WTC11 (cell line): ENCODE measurements around the gene ARFGAP2.

Experiments used
- ATF1 ChIP-seq: sonication (generic); formaldehyde crosslinking; IDR thresholded peaks from 2 replicates; pipeline ENCODE4 v1.8.1; 2023; ENCODE audit warnings: mild to moderate bottlenecking, moderate library complexity, missing genetic modification reagents
- ATF3 ChIP-seq: sonication (generic); formaldehyde crosslinking; conservative IDR thresholded peaks from 2 replicates; pipeline ENCODE4 v1.8.1; 2022; ENCODE audit warnings: mild to moderate bottlenecking, missing genetic modification reagents
- CTCF ChIP-seq: fragments of 200-600 bp; IDR thresholded peaks from 2 replicates; pipeline ENCODE4 v1.8.0; 2022; ENCODE audit warnings: antibody characterized with exemption
- JUN ChIP-seq: sonication (generic); formaldehyde crosslinking; IDR thresholded peaks from 2 replicates; pipeline ENCODE4 v1.8.0; 2023; ENCODE audit warnings: mild to moderate bottlenecking, missing genetic modification reagents
- TCF7 ChIP-seq: sonication (generic); formaldehyde crosslinking; IDR thresholded peaks from 2 replicates; pipeline ENCODE4 v1.8.0; 2022; ENCODE audit warnings: mild to moderate bottlenecking, low read depth, missing genetic modification reagents, moderate library complexity
- TEAD4 ChIP-seq: sonication (generic); formaldehyde crosslinking; IDR thresholded peaks from 2 replicates; pipeline ENCODE4 v1.8.0; 2022; ENCODE audit warnings: mild to moderate bottlenecking, missing genetic modification reagents
- ZNF425 ChIP-seq: fragments of 250-450 bp; sonication (Bioruptor Pico); conservative IDR thresholded peaks from 2 replicates; pipeline ENCODE4 v1.9.0; 2021; ENCODE audit warnings: mild to moderate bottlenecking
- TF ChIP-seq, protein P1 (sequence below): sonication (generic); formaldehyde crosslinking; IDR thresholded peaks from 2 replicates; pipeline ENCODE4 v1.8.0; 2022; ENCODE audit warnings: missing genetic modification reagents

GRCh38 chr11:47177229-47177845 is 658 bp upstream of the ARFGAP2 start:
- TF ChIP-seq TEAD4 (CRISPR knock-in tag): no peak
- no peak for TF ChIP-seq CTCF
- no peak for TF ChIP-seq ZNF425
- TF ChIP-seq ATF3: no peak
- no peak for TF ChIP-seq JUN (CRISPR knock-in tag)
- TF ChIP-seq, protein P1, sequence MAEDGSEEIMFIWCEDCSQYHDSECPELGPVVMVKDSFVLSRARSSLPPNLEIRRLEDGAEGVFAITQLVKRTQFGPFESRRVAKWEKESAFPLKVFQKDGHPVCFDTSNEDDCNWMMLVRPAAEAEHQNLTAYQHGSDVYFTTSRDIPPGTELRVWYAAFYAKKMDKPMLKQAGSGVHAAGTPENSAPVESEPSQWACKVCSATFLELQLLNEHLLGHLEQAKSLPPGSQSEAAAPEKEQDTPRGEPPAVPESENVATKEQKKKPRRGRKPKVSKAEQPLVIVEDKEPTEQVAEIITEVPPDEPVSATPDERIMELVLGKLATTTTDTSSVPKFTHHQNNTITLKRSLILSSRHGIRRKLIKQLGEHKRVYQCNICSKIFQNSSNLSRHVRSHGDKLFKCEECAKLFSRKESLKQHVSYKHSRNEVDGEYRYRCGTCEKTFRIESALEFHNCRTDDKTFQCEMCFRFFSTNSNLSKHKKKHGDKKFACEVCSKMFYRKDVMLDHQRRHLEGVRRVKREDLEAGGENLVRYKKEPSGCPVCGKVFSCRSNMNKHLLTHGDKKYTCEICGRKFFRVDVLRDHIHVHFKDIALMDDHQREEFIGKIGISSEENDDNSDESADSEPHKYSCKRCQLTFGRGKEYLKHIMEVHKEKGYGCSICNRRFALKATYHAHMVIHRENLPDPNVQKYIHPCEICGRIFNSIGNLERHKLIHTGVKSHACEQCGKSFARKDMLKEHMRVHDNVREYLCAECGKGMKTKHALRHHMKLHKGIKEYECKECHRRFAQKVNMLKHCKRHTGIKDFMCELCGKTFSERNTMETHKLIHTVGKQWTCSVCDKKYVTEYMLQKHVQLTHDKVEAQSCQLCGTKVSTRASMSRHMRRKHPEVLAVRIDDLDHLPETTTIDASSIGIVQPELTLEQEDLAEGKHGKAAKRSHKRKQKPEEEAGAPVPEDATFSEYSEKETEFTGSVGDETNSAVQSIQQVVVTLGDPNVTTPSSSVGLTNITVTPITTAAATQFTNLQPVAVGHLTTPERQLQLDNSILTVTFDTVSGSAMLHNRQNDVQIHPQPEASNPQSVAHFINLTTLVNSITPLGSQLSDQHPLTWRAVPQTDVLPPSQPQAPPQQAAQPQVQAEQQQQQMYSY (CRISPR knock-in tag): no peak
- no peak for TF ChIP-seq ATF1 (CRISPR knock-in tag)
- no peak for TF ChIP-seq TCF7 (CRISPR knock-in tag)
